GM18517 (cell line): ENCODE measurements around the gene PCDHGA6.

Experiments
- ATAC-seq: cut with Tn5 transposase; IDR thresholded peaks from one replicate; pipeline ENCODE4 v1.9.1; 2021; ENCODE audit warnings: mild to moderate bottlenecking, moderate library complexity; ENCODE audit not compliant: unreplicated experiment

Gene PCDHGA6

DNA sequence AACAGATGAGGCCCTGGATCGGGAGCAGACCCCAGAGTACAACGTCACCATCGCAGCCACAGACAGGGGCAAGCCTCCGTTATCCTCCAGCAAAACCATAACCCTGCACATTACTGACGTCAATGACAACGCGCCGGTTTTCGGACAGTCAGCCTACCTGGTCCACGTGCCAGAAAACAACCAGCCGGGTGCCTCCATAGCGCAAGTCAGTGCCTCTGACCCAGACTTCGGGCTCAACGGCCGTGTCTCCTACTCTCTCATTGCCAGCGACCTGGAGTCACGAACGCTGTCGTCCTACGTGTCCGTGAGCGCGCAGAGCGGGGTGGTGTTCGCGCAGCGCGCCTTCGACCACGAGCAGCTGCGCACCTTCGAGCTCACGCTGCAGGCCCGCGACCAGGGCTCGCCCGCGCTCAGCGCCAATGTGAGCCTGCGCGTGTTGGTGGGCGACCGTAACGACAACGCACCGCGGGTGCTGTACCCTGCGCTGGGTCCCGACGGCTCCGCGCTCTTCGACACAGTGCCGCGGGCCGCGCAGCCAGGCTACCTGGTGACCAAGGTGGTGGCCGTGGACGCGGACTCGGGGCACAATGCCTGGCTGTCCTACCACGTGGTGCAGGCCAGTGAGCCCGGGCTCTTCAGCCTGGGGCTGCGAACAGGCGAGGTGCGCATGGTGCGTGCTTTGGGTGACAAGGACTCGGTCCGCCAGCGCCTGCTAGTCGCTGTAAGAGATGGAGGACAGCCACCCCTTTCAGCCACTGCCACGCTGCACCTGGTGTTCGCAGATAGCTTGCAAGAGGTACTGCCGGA lies 45.6 kb downstream of the PCDHGA6 start:
- ATAC-seq: no peak

DNA sequence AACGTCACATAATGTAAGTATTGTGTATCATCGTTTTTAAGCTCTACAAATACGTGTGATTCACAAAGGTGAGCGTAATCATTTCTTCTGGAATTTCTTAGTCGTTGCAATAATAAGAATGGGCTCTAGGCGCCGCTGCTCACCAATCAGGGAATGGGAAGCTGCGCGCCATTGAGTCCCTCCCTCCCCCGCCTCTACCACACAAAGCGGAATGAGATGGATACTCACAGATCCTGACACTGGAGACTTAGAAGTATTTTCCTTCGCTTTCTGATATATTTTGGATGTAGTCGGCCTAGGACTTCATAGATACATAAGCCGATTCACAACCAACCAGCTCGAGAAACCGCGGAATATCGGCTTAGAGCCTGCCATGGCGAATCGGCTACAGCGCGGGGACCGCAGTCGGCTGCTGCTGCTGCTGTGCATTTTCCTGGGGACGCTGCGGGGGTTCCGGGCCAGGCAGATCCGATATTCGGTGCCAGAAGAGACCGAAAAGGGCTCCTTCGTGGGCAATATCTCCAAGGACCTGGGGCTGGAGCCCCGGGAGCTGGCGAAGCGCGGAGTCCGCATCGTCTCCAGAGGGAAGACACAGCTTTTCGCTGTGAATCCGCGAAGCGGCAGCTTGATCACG lies 47.3 kb downstream of the PCDHGA6 start, which contains the start of gene PCDHGA11:
Gene PCDHGA11, plus strand, starts transcription at position 197 of the 634 bp plus-strand sequence. Its CDS starts 177 bp downstream, at position 374.
- no peak for ATAC-seq

DNA sequence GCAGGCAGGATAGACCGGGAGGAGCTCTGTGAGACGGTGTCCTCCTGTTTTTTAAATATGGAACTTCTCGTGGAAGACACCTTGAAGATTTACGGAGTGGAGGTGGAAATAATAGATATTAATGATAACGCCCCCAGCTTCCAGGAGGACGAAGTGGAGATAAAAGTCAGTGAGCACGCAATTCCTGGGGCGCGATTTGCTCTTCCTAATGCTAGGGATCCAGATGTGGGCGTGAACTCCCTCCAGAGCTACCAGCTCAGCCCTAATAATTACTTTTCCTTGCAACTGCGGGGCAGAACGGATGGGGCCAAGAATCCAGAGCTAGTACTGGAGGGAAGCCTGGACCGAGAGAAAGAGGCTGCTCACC lies 47.8 kb downstream of the PCDHGA6 start:
- ATAC-seq: no peak

GRCh38 chr5:141422742-141423291 lies 49.1 kb downstream of the PCDHGA6 start:
- no peak for ATAC-seq

- no peak for ATAC-seq
These were observed 54.2 kb downstream of the PCDHGA6 start for GRCh38 chr5:141427783-141428426.
